Measurements from ENCODE around the gene ZNF629.

The ZNF629 gene

DNA sequence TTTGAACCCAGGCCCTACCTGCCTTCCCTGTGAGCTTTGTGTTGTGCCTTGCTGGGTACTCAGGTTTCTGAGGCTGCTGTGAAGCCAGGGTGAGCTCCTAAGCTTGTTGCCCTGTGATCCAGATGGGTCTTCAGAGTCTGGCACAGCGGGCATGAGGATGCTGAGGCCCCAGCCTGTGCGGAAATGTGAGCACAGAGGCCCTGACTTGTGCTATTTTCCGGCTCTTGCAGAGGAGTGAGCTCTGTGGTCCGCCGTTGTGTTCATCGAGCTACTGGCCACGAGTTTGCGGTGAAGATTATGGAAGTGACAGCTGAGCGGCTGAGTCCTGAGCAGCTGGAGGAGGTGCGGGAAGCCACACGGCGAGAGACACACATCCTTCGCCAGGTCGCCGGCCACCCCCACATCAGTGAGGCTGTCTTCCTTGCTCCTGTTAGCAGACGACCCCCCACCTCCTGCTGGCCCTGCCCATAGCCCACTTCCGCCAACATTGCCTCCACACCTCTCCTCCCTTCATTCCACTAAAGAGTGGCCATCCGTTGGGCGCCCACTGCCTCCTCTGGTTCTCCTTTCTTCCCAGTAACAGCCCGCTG, 36.0 kb downstream of the ZNF629 start:
- TF ChIP-seq, protein P1, sequence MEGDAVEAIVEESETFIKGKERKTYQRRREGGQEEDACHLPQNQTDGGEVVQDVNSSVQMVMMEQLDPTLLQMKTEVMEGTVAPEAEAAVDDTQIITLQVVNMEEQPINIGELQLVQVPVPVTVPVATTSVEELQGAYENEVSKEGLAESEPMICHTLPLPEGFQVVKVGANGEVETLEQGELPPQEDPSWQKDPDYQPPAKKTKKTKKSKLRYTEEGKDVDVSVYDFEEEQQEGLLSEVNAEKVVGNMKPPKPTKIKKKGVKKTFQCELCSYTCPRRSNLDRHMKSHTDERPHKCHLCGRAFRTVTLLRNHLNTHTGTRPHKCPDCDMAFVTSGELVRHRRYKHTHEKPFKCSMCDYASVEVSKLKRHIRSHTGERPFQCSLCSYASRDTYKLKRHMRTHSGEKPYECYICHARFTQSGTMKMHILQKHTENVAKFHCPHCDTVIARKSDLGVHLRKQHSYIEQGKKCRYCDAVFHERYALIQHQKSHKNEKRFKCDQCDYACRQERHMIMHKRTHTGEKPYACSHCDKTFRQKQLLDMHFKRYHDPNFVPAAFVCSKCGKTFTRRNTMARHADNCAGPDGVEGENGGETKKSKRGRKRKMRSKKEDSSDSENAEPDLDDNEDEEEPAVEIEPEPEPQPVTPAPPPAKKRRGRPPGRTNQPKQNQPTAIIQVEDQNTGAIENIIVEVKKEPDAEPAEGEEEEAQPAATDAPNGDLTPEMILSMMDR (IDR thresholded peaks at IDR 0.05): no peak

DNA sequence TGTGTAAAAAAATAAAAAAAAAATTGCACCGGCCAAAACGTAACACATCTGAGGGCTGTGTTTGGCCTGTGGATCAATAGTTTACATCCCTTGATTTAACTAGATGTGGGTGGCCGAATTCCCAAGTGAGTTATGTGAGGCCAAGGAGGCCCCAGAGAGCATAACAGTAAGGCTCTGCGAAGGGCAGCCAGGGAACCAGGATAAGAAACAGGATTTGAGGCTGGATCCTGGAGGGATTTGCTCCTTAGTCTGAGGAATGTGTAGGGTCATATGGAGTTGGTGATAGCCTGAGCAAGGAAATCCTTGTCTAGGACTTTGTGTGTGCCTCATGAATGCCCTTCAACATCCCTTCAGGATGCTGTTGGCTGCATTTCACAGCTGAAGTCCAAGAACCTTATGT, 36.8 kb downstream of the ZNF629 start:
- DNase-seq (ENCODE audit: low spot score): peak; percentile 24
- H3K27ac ChIP-seq: no peak overlapping the region
- TF ChIP-seq, protein P1 (IDR thresholded peaks at IDR 0.05): no peak
- no peak overlapping the region for H3K4me3 ChIP-seq

More for the DNA sequence above, 36.0 kb downstream of the ZNF629 start:
- H3K4me3 ChIP-seq: no peak overlapping the region
- H3K27ac ChIP-seq: no peak overlapping the region
- peak; percentile 59 for DNase-seq (ENCODE audit: low spot score)

DNA sequence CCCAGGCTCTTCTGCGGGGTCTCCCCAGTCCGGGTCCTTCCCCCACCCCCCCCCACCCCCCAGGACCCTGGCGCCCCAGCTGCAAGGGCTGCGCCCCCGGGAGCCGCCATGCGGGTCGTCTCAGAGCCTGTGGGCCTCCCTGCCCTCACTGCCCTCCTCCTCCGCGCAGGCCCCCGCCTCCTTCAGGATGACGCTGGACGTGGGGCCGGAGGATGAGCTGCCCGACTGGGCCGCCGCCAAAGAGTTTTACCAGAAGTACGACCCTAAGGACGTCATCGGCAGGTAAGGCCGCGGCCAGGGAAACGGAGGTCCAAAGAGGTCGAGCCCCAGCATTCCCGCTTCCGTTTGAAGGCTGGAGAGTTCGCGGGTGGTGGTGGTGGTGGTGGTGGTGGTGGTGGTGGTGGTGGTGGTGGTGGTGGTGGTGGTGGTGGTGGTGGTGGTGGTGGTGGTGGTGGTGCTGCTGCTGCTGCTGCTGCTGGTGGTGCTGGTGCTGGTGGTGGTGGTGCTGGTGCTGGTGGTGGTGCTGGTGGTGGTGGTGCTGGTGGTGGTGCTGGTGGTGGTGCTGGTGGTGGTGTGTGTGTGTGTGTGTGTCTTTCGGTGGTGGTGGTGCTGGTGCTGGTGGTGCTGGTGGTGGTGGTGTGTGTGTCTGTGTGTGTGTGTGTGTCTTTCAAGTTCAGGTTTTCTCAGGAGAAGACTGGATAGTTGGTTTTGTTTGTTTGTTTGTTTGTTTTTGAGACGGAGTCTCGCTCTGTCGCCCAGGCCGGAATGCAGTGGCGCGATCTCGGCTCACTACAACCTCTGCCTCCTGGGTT, 38.2 kb downstream of the ZNF629 start:
- peak; percentile 75 for DNase-seq (ENCODE audit: low spot score)

DNA sequence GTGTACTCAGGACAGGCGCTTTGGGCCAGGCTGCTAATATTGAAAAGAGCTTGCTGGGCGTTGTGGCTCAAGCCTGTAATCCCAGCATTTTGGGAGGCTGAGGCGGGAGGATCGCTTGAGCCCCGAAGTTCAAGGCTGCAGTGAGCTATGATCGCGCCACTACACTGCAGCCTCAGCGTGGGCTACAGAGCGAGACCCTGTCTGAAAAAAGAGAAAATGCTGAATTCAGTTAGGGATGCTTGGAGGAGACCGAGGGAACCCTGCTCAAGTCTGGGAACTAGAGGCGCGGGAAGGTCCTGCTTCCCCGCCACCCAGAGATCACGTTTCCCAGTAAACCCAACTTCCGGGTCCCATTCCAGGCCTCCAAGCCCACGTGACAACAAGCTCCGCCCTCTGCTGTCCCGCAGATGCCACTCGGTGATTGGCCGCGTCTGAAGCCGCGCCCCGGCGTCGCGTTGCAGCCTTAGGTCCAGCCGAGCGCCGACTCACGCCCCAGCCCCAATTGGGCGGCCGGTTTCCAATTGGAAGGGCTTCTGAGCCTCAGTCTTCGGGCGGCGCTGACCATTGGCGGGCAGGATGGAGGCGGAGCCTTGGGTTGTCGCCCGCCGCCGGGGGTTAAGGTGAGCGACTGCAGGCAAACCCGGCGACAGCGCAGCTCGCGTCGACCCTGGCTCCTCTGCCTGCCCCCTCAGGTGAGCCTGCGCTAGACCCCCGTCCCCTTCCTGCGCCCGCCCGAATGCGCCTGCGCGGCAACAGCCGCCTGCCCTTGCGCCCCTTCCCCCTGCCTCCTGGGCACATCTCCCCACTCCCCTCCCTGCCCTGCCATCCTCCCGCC, 39.0 kb downstream of the ZNF629 start, which contains the start of gene PHKG2:
TSS of gene PHKG2 (plus strand) at position 627 of the 835 bp plus-strand sequence. CDS start 396 bp downstream, outside the sequence.
- TF ChIP-seq, protein P1 (IDR thresholded peaks at IDR 0.05): no peak

More for the DNA sequence above, 38.2 kb downstream of the ZNF629 start:
- Histone ChIP-seq H3K27ac (peak overlapping the region; percentile 52 to 86), H3K4me3 (peak overlapping the region; percentile 88)
- TF ChIP-seq, protein P1 (IDR thresholded peaks at IDR 0.05): no peak

DNA sequence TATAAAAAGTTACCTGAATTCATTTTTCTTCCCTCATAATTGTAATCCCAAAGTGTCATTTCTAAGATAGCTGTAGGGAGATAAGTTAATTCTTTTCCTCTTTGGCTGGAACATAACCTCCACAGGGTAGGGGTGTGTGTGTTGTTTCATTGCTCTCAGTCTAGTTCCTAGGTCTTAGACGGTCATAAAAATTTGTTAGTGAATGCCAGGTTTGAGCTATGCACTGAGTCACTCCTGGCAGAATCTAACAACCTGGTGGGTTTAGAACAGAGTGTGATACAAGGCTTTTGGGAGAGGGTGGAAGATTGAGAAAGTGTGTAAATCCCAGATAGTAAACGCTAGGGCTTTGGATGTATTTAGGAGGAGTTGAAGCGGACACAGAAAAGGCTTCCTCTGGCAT, 39.7 kb downstream of the ZNF629 start:
- Histone ChIP-seq H3K4me3 (peak overlapping the region; percentile 88), H3K27ac (peak overlapping the region; percentile 12 to 76)
- DNase-seq (ENCODE audit: low spot score): no peak
- TF ChIP-seq, protein P1 (IDR thresholded peaks at IDR 0.05): no peak

More for the DNA sequence above, 39.0 kb downstream of the ZNF629 start, which contains the start of gene PHKG2:
- Histone ChIP-seq H3K27ac (peak within 1 kb of the TSS; percentile 52 to 86), H3K4me3 (peak within 1 kb of the TSS; percentile 88)
- peak; percentile 100 for DNase-seq (ENCODE audit: low spot score)

DNA sequence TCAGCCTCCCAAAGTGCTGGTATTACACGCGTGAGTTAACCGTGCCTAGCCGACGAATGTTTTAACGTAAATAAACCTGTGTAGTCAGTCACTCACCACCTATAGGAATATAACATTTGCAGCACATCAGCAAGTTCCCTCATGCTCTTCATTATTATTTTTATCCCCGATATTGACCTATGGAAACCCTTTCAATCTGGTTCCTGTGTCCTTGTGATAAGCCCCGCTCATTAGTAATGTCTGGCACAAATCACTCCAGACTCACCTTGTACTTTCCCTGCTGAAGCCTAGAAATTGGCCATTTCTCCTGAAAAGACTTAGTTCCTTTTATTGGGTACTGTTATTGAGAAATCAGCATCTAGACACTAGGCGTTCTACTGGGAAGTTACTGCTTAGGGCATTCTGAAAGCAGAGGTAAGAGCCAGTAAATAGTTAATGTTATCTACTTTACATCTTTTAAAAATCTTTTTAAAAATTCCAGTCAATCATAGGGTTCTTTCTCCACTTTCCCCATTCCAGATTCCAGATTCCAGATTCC, 40.3 kb downstream of the ZNF629 start:
- no peak overlapping the region for H3K4me3 ChIP-seq
- TF ChIP-seq, protein P1 (IDR thresholded peaks at IDR 0.05): no peak
- no peak overlapping the region for H3K27ac ChIP-seq
- no peak for DNase-seq (ENCODE audit: low spot score)

Measured in coronary artery (tissue), 2 donors.